K562 (cell line): ENCODE results near the gene GPALPP1. TPM values are rescaled to one million over a fixed set of nuclear protein-coding genes. Genes with fewer than 3 reads are reported as not detected.

Source experiments
- ATF7 ChIP-seq: fragments of 450-650 bp; IDR thresholded peaks from 2 replicates; pipeline ENCODE4 v1.7.1; 2014; ENCODE audit warnings: mild to moderate bottlenecking, moderate library complexity
- BHLHE40 ChIP-seq: IDR thresholded peaks from 2 replicates; pipeline ENCODE4 v1.6.1; 2011; ENCODE audit warnings: low read length, improper control_type of control experiment
- DEAF1 ChIP-seq: fragments of 450-650 bp; formaldehyde crosslinking; IDR thresholded peaks from 2 replicates; pipeline ENCODE4 v1.4.0; 2020; ENCODE audit warnings: mild to moderate bottlenecking, moderate library complexity
- DNMT1 ChIP-seq: fragments of 450-650 bp; IDR thresholded peaks from 2 replicates; pipeline ENCODE4 v1.6.1; 2016; ENCODE audit warnings: antibody characterized with exemption, mild to moderate bottlenecking
- ELF4 ChIP-seq: fragments of 450-650 bp; formaldehyde crosslinking; IDR thresholded peaks from 2 replicates; pipeline ENCODE4 v1.4.0; 2022; ENCODE audit warnings: missing genetic modification characterization
- HBP1 ChIP-seq: fragments of 450-650 bp; formaldehyde crosslinking; IDR thresholded peaks from 2 replicates; pipeline ENCODE4 v1.4.0; 2022; ENCODE audit warnings: missing genetic modification characterization
- HMBOX1 ChIP-seq: sonication (generic); IDR thresholded peaks from 2 replicates; pipeline ENCODE4 v1.6.1; 2016
- IRF2 ChIP-seq: sonication (generic); formaldehyde crosslinking; IDR thresholded peaks from 2 replicates; pipeline ENCODE4 v1.8.1; 2022; ENCODE audit warnings: mild to moderate bottlenecking, missing genetic modification reagents
- L3MBTL2 ChIP-seq: fragments of 450-650 bp; IDR thresholded peaks from 2 replicates; pipeline ENCODE4 v1.6.1; 2016; ENCODE audit warnings: mild to moderate bottlenecking, moderate library complexity
- LCOR ChIP-seq: sonication (generic); formaldehyde crosslinking; IDR thresholded peaks from 2 replicates; pipeline ENCODE4 v1.8.0; 2022; ENCODE audit warnings: mild to moderate bottlenecking, missing genetic modification reagents
- MEF2A ChIP-seq: IDR thresholded peaks from 2 replicates; pipeline ENCODE4 v1.6.1; 2011; ENCODE audit warnings: low read depth, mild to moderate bottlenecking, low read length, moderate library complexity; ENCODE audit not compliant: control insufficient read depth
- MYNN ChIP-seq, 2 experiments: sonication (generic); formaldehyde crosslinking in 1 of 2; IDR thresholded peaks; 2 replicates each; pipeline versions ENCODE4 v1.5.0 to v1.6.1; 2016 to 2020; ENCODE audit warnings: antibody characterized with exemption in 1 of 2, missing genetic modification reagents in 1 of 2
- PCBP2 ChIP-seq: fragments of 200-400 bp; formaldehyde crosslinking; IDR thresholded peaks from 2 replicates; pipeline ENCODE4 v1.6.1; 2018; ENCODE audit warnings: low read length, low read depth, mild to moderate bottlenecking, moderate library complexity; ENCODE audit not compliant: poor library complexity, severe bottlenecking
- PHF20 ChIP-seq: fragments of 450-650 bp; IDR thresholded peaks from 2 replicates; pipeline ENCODE4 v1.6.1; 2018; ENCODE audit not compliant: partially characterized antibody
- SIN3B ChIP-seq: fragments of 450-650 bp; IDR thresholded peaks from 2 replicates; pipeline ENCODE4 v1.6.1; 2017; ENCODE audit warnings: low read depth, mild to moderate bottlenecking, moderate library complexity
- SOX6 ChIP-seq: fragments of 450-650 bp; IDR thresholded peaks from 2 replicates; pipeline ENCODE4 v1.6.1; 2014; ENCODE audit warnings: mild to moderate bottlenecking
- SRSF7 ChIP-seq: fragments of 200-400 bp; formaldehyde crosslinking; optimal IDR thresholded peaks from 2 replicates; pipeline ENCODE3; 2017; ENCODE audit warnings: mild to moderate bottlenecking, low read depth, low read length
- TAF9B ChIP-seq: fragments of 450-650 bp; IDR thresholded peaks from 2 replicates; pipeline ENCODE4 v1.6.1; 2018; ENCODE audit warnings: mild to moderate bottlenecking; ENCODE audit not compliant: partially characterized antibody
- ZNF253 ChIP-seq: fragments of 250-450 bp; sonication (Bioruptor Pico); conservative IDR thresholded peaks from 2 replicates; pipeline ENCODE4 v1.6.1; 2021; ENCODE audit warnings: mild to moderate bottlenecking
- ZNF830 ChIP-seq: fragments of 250-450 bp; sonication (Bioruptor Pico); IDR thresholded peaks from 2 replicates; pipeline ENCODE4 v1.5.0; 2021; ENCODE audit warnings: mild to moderate bottlenecking
- polyA plus RNA-seq, 8 experiments: library from polyadenylated mRNA; depleted of rRNA in 4 of 8; stranded (reverse) in 5 of 8; unstranded in 3 of 8; fragments of >200 nt; fragmentation: Nextera tagmentation in 2 of 8; fragmentation: Illumina TruSeq in 1 of 8; extraction: Ambion mirVana in 2 of 8; extraction: Trizol in 1 of 8; gene quantifications; 2 replicates each; pipeline versions ENCODE4 v1.2.1 to v1.2.3, GENCODE V29; 2011 to 2014; ENCODE audit warnings: inconsistent platforms in 1 of 8, missing spikeins in 1 of 8
- total RNA-seq, 7 experiments: library from RNA; depleted of rRNA in 6 of 7; stranded (reverse); fragments of >200 nt in 6 of 7; fragmentation: Illumina TruSeq in 2 of 7; extraction: Trizol in 2 of 7; gene quantifications; 2 replicates each; pipeline versions ENCODE4 v1.2.1 to v1.2.3, GENCODE V29; 2011 to 2021; ENCODE audit warnings: low replicate concordance in 1 of 7
- TF ChIP-seq, protein P1 (sequence below), 2 experiments: IDR thresholded peaks; 2 replicates each; pipeline ENCODE4 v1.6.1; 2011; ENCODE audit warnings: borderline replicate concordance in 1 of 2, control low read depth in 1 of 2, low read depth in 1 of 2, low read length in 1 of 2, mild to moderate bottlenecking in 1 of 2, mixed read lengths in 1 of 2, moderate library complexity in 1 of 2; ENCODE audit not compliant: insufficient read depth in 1 of 2, insufficient read length in 1 of 2, poor library complexity in 1 of 2, severe bottlenecking in 1 of 2; ENCODE audit errors: extremely low read depth in 1 of 2

The GPALPP1 gene
- total and polyA plus RNA-seq, 9 of the 15 experiments (the other 6 are each of a cell fraction or from before 2014, with no cell fraction given) = 8.1 to 22.3 (median 18.5) TPM

DNA sequence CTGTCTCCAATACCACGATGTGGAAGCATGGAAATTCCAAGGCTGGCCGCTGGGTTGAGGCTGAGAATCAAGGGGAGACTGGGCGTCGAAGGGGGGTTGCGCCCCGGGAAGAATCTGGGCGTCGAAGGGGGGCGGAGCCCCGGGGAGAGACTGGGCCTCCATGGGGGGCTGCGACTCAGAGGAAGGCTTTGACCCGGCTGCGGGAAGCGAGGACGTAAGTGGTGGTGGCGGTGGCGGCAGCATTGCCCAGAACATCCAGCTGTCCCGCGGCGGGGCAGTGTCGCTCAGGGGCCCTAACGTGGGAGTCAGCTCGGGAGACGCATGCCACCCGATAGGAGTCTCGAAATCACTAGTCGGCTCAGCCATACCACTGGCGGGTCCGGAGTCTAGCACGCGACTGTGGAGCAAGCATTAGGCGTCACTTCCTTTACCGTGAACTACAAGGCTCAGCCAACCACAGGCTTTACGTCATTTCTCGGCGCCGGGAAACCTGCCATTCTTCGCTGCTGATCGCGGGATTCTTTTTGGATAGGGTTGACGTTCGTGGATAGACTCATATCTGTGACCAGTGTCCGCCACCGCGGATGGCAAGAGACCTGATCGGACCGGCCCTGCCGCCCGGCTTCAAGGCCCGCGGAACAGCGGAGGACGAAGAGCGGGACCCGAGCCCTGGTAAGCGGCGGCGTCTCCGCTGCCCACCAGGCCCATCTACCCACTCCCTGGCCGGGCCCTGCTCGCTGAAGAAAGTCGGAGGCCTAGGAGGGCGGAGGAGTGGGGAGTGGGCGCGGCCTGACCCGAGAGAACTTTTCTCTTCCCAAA is at the start of gene GPALPP1, which contains the start of gene NUFIP1 (continued):
- TF ChIP-seq DEAF1 (CRISPR knock-in tag) (no peak), PCBP2 (no peak), LCOR (CRISPR knock-in tag) (peak; percentile 41; the same call in 1 of the 2 replicates), SOX6 (no peak), SRSF7 (no peak), MEF2A (no peak), ZNF253 (CRISPR knock-in tag) (no peak), DNMT1 (no peak), TAF9B (no peak), PHF20 (peak; percentile 97), HMBOX1 (0 out of 2 replicates have a peak, but pooled peaks have one; percentile 29), L3MBTL2 (peak; percentile 76), ATF7 (peak; percentile 75; the same call in 1 of the 2 replicates), BHLHE40 (peak; percentile 97), ZNF830 (CRISPR knock-in tag) (no peak), ELF4 (CRISPR knock-in tag) (no peak), MYNN (IDR thresholded peaks at IDR 0.05) (no peak), MYNN (CRISPR knock-in tag; IDR thresholded peaks at IDR 0.05) (no peak), HBP1 (no peak), IRF2 (no peak), SIN3B (peak; percentile 92)
- TF ChIP-seq, protein P1, sequence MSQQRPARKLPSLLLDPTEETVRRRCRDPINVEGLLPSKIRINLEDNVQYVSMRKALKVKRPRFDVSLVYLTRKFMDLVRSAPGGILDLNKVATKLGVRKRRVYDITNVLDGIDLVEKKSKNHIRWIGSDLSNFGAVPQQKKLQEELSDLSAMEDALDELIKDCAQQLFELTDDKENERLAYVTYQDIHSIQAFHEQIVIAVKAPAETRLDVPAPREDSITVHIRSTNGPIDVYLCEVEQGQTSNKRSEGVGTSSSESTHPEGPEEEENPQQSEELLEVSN (IDR thresholded peaks at IDR 0.05; ENCODE audit: borderline replicate concordance in 1 of 2, extremely low read depth in 1 of 2, insufficient read depth in 1 of 2, insufficient read length in 1 of 2, low read depth in 1 of 2, low read length in 1 of 2, poor library complexity in 1 of 2, severe bottlenecking in 1 of 2) = peak; percentile 60 to 66
